K562 (cell line): ENCODE data around the gene MPC2. TPM values are rescaled to one million over a fixed set of nuclear protein-coding genes. Genes with fewer than 3 reads are reported as not detected.

Experiments
- CBFA2T3 ChIP-seq: fragments of 450-650 bp; IDR thresholded peaks from 2 replicates; pipeline ENCODE4 v1.6.1; 2017
- CTCF ChIP-seq, 3 experiments: IDR thresholded peaks in 2 of 3; conservative IDR thresholded peaks in 1 of 3; 2 replicates each; pipeline ENCODE4 v1.5.1; 2011 to 2012; ENCODE audit warnings: low read length in 3 of 3, mild to moderate bottlenecking in 3 of 3, control low read depth in 2 of 3, improper control_type of control experiment in 1 of 3, inconsistent platforms in 1 of 3, low read depth in 1 of 3, mixed read lengths in 1 of 3, moderate library complexity in 1 of 3; ENCODE audit not compliant: insufficient read depth in 2 of 3
- GTF3C2 ChIP-seq: IDR thresholded peaks from 3 replicates; pipeline ENCODE4 v1.6.1; 2011; ENCODE audit warnings: borderline replicate concordance, mild to moderate bottlenecking, moderate library complexity; ENCODE audit not compliant: insufficient read length; ENCODE audit errors: extremely low read depth
- KDM4B ChIP-seq, 2 experiments: fragments of 450-650 bp in 1 of 2; sonication (generic) in 1 of 2; IDR thresholded peaks; 2 replicates each; pipeline ENCODE4 v1.6.1; 2016 to 2017; ENCODE audit warnings: borderline replicate concordance in 2 of 2, antibody characterized with exemption in 1 of 2, low read depth in 1 of 2, mild to moderate bottlenecking in 1 of 2
- MAFK ChIP-seq: IDR thresholded peaks from 2 replicates; pipeline ENCODE4 v1.6.1; 2011; ENCODE audit warnings: low read length, improper control_type of control experiment
- MIER1 ChIP-seq: fragments of 450-650 bp; IDR thresholded peaks from 2 replicates; pipeline ENCODE4 v1.6.1; 2016; ENCODE audit warnings: antibody characterized with exemption, mild to moderate bottlenecking, low read depth
- MNT ChIP-seq, 2 experiments: fragments of 450-650 bp; conservative IDR thresholded peaks; 2 replicates each; pipeline ENCODE4 v1.6.1; 2017; ENCODE audit warnings: mild to moderate bottlenecking in 2 of 2, moderate library complexity in 2 of 2
- NFRKB ChIP-seq: fragments of 450-650 bp; IDR thresholded peaks from 2 replicates; pipeline ENCODE4 v1.6.1; 2016; ENCODE audit warnings: low read depth
- SOX6 ChIP-seq: fragments of 450-650 bp; IDR thresholded peaks from 2 replicates; pipeline ENCODE4 v1.6.1; 2014; ENCODE audit warnings: mild to moderate bottlenecking
- TEAD1 ChIP-seq, 2 experiments: fragments of 450-650 bp in 1 of 2; sonication (generic) in 1 of 2; formaldehyde crosslinking; IDR thresholded peaks; 2 replicates each; pipeline versions ENCODE4 v1.4.0 to v1.8.0; 2020 to 2022; ENCODE audit warnings: mild to moderate bottlenecking in 2 of 2, missing genetic modification reagents in 1 of 2
- USF2 ChIP-seq: sonication (generic); formaldehyde crosslinking; IDR thresholded peaks from 2 replicates; pipeline ENCODE4 v1.5.0; 2020; ENCODE audit warnings: missing genetic modification reagents
- ZNF133 ChIP-seq: fragments of 250-450 bp; sonication (Bioruptor Pico); IDR thresholded peaks from 2 replicates; pipeline ENCODE4 v1.4.0; 2020; ENCODE audit warnings: mild to moderate bottlenecking
- ZNF217 ChIP-seq: sonication (generic); formaldehyde crosslinking; IDR thresholded peaks from 2 replicates; pipeline ENCODE4 v1.8.0; 2022; ENCODE audit warnings: mild to moderate bottlenecking, missing genetic modification reagents
- ZNF277 ChIP-seq: fragments of 250-450 bp; sonication (Bioruptor Pico); IDR thresholded peaks from 2 replicates; pipeline ENCODE4 v1.8.0; 2022; ENCODE audit warnings: inconsistent platforms, mild to moderate bottlenecking, moderate library complexity, borderline replicate concordance
- ZNF431 ChIP-seq: sonication (generic); formaldehyde crosslinking; IDR thresholded peaks from 2 replicates; pipeline ENCODE4 v1.8.0; 2022; ENCODE audit warnings: mild to moderate bottlenecking, missing genetic modification reagents
- ZNF740 ChIP-seq, 3 experiments: fragments of 200-800 bp in 1 of 3; sonication (Bioruptor generic) in 1 of 3; sonication (generic) in 1 of 3; formaldehyde crosslinking in 1 of 3; IDR thresholded peaks; 2 replicates each; pipeline versions ENCODE4 v1.6.1 to v1.8.0; 2016 to 2022; ENCODE audit warnings: mild to moderate bottlenecking in 2 of 3, missing compliant biosample characterization in 2 of 3, missing genetic modification characterization in 2 of 3, missing genetic modification reagents in 1 of 3
- ZNF79 ChIP-seq: fragments of 250-450 bp; sonication (Bioruptor Pico); IDR thresholded peaks from 2 replicates; pipeline ENCODE4 v1.4.0; 2020; ENCODE audit warnings: low read depth, mild to moderate bottlenecking, moderate library complexity
- polyA plus RNA-seq, 8 experiments: library from polyadenylated mRNA; depleted of rRNA in 4 of 8; stranded (reverse) in 5 of 8; unstranded in 3 of 8; fragments of >200 nt; fragmentation: Nextera tagmentation in 2 of 8; fragmentation: Illumina TruSeq in 1 of 8; extraction: Ambion mirVana in 2 of 8; extraction: Trizol in 1 of 8; gene quantifications; 2 replicates each; pipeline versions ENCODE4 v1.2.1 to v1.2.3, GENCODE V29; 2011 to 2014; ENCODE audit warnings: inconsistent platforms in 1 of 8, missing spikeins in 1 of 8
- total RNA-seq, 7 experiments: library from RNA; depleted of rRNA in 6 of 7; stranded (reverse); fragments of >200 nt in 6 of 7; fragmentation: Illumina TruSeq in 2 of 7; extraction: Trizol in 2 of 7; gene quantifications; 2 replicates each; pipeline versions ENCODE4 v1.2.1 to v1.2.3, GENCODE V29; 2011 to 2021; ENCODE audit warnings: low replicate concordance in 1 of 7

The MPC2 gene
- total and polyA plus RNA-seq, 9 of the 15 experiments (the other 6 are each of a cell fraction or from before 2014, with no cell fraction given) = 70.7 to 179 (median 144) TPM

GRCh38 chr1:167928457-167928852 is 8.4 kb downstream of the MPC2 start (continued):
- TF ChIP-seq ZNF740 (CRISPR knock-in tag; IDR thresholded peaks at IDR 0.05) = no peak
- TF ChIP-seq ZNF740 (tag; IDR thresholded peaks at IDR 0.05) = no peak
- TF ChIP-seq MNT (conservative IDR thresholded peaks at IDR 0.05) = peak; percentile 52 to 75; a peak in 2 of 4 replicates
- no peak for TF ChIP-seq USF2 (CRISPR knock-in tag)
- TF ChIP-seq KDM4B (IDR thresholded peaks at IDR 0.05; ENCODE audit: borderline replicate concordance in 2 of 2, low read depth in 1 of 2) = no peak
- no peak for TF ChIP-seq MIER1
- TF ChIP-seq MAFK = peak; percentile 74; the same call in 1 of the 2 replicates
- no peak for TF ChIP-seq ZNF79 (CRISPR knock-in tag)
- no peak for TF ChIP-seq NFRKB
- peak; percentile 68 for TF ChIP-seq SOX6
- no peak for TF ChIP-seq ZNF133 (CRISPR knock-in tag)
- TF ChIP-seq ZNF431 = no peak
- TF ChIP-seq GTF3C2 = no peak
- TF ChIP-seq CTCF (IDR thresholded peaks at IDR 0.05 in 2 of 3, conservative IDR thresholded peaks at IDR 0.05 in 1 of 3; ENCODE audit: insufficient read depth in 2 of 3, low read depth in 1 of 3, low read length in 3 of 3) = no peak
- no peak for TF ChIP-seq ZNF217 (CRISPR knock-in tag)
- no peak for TF ChIP-seq CBFA2T3
- no peak for TF ChIP-seq ZNF277
- TF ChIP-seq TEAD1 (CRISPR knock-in tag; IDR thresholded peaks at IDR 0.05) = no peak
